ENCODE data around the gene RGS10. TPM values are rescaled to one million over a fixed set of nuclear protein-coding genes. Genes with fewer than 3 reads are reported as not detected.

Gene RGS10
- total and polyA plus RNA-seq, 10 of the 15 experiments (the other 5 are each of a cell fraction or from before 2014, with no cell fraction given), result 72.8 to 193 (median 127) TPM

DNA sequence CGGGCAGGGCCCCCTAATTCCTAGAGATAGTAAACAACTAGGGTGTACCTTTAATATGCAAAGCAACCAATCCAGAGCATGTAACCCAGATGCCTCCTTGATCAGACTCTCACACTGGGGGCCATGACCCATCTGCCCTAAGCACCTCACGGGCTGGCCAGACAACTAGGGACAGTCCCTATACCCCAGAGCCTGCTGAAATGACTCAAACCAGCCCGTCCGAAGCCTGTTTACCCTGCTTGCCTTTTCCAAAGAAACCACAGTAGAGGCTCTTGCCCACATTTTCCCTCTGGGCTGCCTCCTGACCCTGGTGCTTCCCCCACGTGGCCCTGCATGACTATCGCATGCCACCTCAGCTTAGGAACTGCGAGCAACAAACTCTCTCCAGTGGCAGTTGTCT lies 46.2 kb downstream of the RGS10 start (continued):
- TF ChIP-seq ZNF592 (IDR thresholded peaks at IDR 0.05) (no peak), DPF2 (IDR thresholded peaks at IDR 0.05) (peak; percentile 78), IKZF1 (conservative IDR thresholded peaks at IDR 0.05) (peak; percentile 94), MEF2B (IDR thresholded peaks at IDR 0.05; ENCODE audit: partially characterized antibody, poor library complexity, severe bottlenecking) (peak; percentile 37), NFIC (IDR thresholded peaks at IDR 0.05; ENCODE audit: low read depth, low read length) (peak; percentile 70; the same call in 1 of the 2 replicates), TCF12 (IDR thresholded peaks at IDR 0.05; ENCODE audit: low read depth, low read length) (0 out of 2 replicates have a peak, but pooled peaks have one; percentile 53), POU2F2 (IDR thresholded peaks at IDR 0.05; ENCODE audit: borderline replicate concordance, low read depth, low read length) (0 out of 3 replicates have a peak, but pooled peaks have one; percentile 45), IKZF2 (IDR thresholded peaks at IDR 0.05) (peak; percentile 95 to 96), NFYB (IDR thresholded peaks at IDR 0.05; ENCODE audit: insufficient read depth, low read depth, low read length) (no peak), BCL11A (IDR thresholded peaks at IDR 0.05; ENCODE audit: low read depth, low read length) (peak; percentile 72; the same call in 1 of the 2 replicates)
- TF ChIP-seq, protein P1, sequence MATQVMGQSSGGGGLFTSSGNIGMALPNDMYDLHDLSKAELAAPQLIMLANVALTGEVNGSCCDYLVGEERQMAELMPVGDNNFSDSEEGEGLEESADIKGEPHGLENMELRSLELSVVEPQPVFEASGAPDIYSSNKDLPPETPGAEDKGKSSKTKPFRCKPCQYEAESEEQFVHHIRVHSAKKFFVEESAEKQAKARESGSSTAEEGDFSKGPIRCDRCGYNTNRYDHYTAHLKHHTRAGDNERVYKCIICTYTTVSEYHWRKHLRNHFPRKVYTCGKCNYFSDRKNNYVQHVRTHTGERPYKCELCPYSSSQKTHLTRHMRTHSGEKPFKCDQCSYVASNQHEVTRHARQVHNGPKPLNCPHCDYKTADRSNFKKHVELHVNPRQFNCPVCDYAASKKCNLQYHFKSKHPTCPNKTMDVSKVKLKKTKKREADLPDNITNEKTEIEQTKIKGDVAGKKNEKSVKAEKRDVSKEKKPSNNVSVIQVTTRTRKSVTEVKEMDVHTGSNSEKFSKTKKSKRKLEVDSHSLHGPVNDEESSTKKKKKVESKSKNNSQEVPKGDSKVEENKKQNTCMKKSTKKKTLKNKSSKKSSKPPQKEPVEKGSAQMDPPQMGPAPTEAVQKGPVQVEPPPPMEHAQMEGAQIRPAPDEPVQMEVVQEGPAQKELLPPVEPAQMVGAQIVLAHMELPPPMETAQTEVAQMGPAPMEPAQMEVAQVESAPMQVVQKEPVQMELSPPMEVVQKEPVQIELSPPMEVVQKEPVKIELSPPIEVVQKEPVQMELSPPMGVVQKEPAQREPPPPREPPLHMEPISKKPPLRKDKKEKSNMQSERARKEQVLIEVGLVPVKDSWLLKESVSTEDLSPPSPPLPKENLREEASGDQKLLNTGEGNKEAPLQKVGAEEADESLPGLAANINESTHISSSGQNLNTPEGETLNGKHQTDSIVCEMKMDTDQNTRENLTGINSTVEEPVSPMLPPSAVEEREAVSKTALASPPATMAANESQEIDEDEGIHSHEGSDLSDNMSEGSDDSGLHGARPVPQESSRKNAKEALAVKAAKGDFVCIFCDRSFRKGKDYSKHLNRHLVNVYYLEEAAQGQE (IDR thresholded peaks at IDR 0.05; ENCODE audit: low read depth, low read length), result 0 out of 2 replicates have a peak, but pooled peaks have one; percentile 15
- TF ChIP-seq, protein P2, sequence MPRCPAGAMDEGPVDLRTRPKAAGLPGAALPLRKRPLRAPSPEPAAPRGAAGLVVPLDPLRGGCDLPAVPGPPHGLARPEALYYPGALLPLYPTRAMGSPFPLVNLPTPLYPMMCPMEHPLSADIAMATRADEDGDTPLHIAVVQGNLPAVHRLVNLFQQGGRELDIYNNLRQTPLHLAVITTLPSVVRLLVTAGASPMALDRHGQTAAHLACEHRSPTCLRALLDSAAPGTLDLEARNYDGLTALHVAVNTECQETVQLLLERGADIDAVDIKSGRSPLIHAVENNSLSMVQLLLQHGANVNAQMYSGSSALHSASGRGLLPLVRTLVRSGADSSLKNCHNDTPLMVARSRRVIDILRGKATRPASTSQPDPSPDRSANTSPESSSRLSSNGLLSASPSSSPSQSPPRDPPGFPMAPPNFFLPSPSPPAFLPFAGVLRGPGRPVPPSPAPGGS (IDR thresholded peaks at IDR 0.05; ENCODE audit: borderline replicate concordance, insufficient read depth, low read depth, low read length, poor library complexity, severe bottlenecking), result peak; percentile 99
